ENCODE data around the gene KCNQ4. TPM values are rescaled to one million over a fixed set of nuclear protein-coding genes. Genes with fewer than 3 reads are reported as not detected.

The KCNQ4 gene
- total and polyA plus RNA-seq, 2 of the 8 experiments (the other 6 are each of a cell fraction or from before 2014, with no cell fraction given): 2.2 to 3.9 TPM

DNA sequence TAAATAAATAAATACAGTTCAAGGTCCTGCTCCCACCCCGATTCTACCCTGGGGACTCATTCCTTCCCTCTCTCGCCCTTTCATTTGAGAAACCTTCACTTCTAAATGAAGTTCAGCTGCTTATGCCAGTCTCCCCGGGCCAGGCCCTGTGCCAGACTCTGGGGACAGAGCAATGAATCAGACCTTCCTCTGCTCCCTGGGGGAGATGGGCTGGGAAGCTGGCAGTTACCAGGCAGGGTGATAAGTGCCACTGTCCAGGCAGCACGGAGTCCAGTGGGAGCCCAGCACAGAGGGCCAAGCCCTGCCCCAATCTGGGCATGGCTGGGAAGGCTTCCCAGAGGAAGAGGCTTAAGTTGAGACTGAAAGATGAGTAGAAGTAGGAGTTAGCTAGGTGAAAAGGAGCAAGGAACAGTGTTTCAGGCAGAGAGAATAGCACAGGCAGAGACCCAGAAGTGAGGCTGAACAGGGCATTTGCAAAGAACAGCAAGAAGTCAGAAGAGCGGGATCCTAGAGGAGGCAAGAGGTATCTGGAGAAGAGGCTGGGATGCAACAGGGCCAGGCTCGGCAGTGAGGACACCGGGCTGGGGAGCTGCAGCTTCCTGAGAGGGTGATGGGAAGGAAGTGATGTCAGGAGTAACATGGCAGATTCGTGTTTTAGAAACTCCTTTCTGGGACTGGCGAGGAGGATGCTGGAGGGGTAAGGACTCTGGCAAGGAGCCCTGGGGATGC lies 13.5 kb downstream of the KCNQ4 start:
- H4K20me1 ChIP-seq (replicated peaks in 1 of 2; ENCODE audit: control insufficient read depth in 1 of 2, insufficient read depth in 2 of 2, low read length in 2 of 2): no peaks in the 10 kb centered on the region
- POLR2A ChIA-PET (ENCODE audit: partially characterized antibody): interaction anchor here (0.8 to 2.0 kb wide), 4 partner anchors 10 to 17 kb away, joined by 3 to 8 read pairs (median 3); no protein-coding TSS in a partner anchor

More for the DNA sequence above, 13.5 kb downstream of the KCNQ4 start:
- 73% methylated on average over 9 of the region's 9 CpGs; no CpG with 5 or more reads in 1 of the 2 experiments for WGBS, 2 experiments (ENCODE audit: extremely low coverage in 1 of 2, insufficient coverage in 1 of 2, insufficient read length in 1 of 2, insufficient replicate concordance in 2 of 2, low coverage in 1 of 2, low lambda C conversion rate in 2 of 2, missing lambda C conversion rate in 1 of 2)
- no peaks in the 10 kb centered on the region for H3K79me1 ChIP-seq (ENCODE audit: low read depth, low read length)
- no peak overlapping the region for H2BK5ac ChIP-seq (ENCODE audit: low read depth, low read length)
- H3K27me3 ChIP-seq (replicated peaks in 1 of 4; ENCODE audit: control insufficient read depth in 3 of 4, extremely low read depth in 1 of 4, insufficient read depth in 3 of 4, low read length in 3 of 4): peaks cover 0 to 6% (median 4%) of the 10 kb centered on the region in 4 experiments; a peak in 3 of 7 replicates
- no peak overlapping the region for H3K4me3 ChIP-seq (ENCODE audit: extremely low read depth in 1 of 4, insufficient read depth in 2 of 4, low read depth in 3 of 4, low read length in 4 of 4)
- H3K23me2 ChIP-seq (ENCODE audit: low read depth, low read length): peaks cover 3% of the 10 kb centered on the region; the same call in 1 of the 2 replicates
- H2BK15ac ChIP-seq (ENCODE audit: low read length): no peak overlapping the region
- H3K27ac ChIP-seq (ENCODE audit: low read depth, low read length): no peak overlapping the region
- no peak overlapping the region for H3K14ac ChIP-seq (ENCODE audit: insufficient read length)
- DNase-seq (ENCODE audit: low read depth in 1 of 2, low spot score in 2 of 2) (no peak), FAIRE-seq (no peak)
- no peak overlapping the region for H2BK120ac ChIP-seq (replicated peaks; ENCODE audit: low read depth, low read length)
- H2AK5ac ChIP-seq (ENCODE audit: low read depth, low read length): no peak overlapping the region
- H4K5ac ChIP-seq (ENCODE audit: insufficient read length, low read depth, low read length): no peak overlapping the region
- no peaks in the 10 kb centered on the region for H3K79me2 ChIP-seq (ENCODE audit: control insufficient read depth in 1 of 2, insufficient read depth in 2 of 2, low read length in 2 of 2)
- no peak overlapping the region for H2AFZ ChIP-seq (ENCODE audit: low read length)
- H4K8ac ChIP-seq (ENCODE audit: extremely low read depth, insufficient read depth, low read length): no peak overlapping the region
- no peak overlapping the region for H3K4ac ChIP-seq (replicated peaks; ENCODE audit: insufficient read length, low read depth, low read length)
- H3K9ac ChIP-seq (replicated peaks in 1 of 4; ENCODE audit: extremely low read depth in 1 of 4, low read depth in 3 of 4, low read length in 3 of 4): no peak overlapping the region
- no peaks in the 10 kb centered on the region for H3K9me3 ChIP-seq (ENCODE audit: insufficient read depth in 2 of 2, low read depth in 1 of 2, low read length in 1 of 2)
- H4K91ac ChIP-seq (replicated peaks; ENCODE audit: insufficient read length, low read length): no peak overlapping the region
- H3K4me2 ChIP-seq (ENCODE audit: insufficient read depth in 1 of 2, low read depth in 2 of 2, low read length in 2 of 2): no peak overlapping the region
- no peak for TF ChIP-seq TAF7 (optimal IDR thresholded peaks at IDR 0.05; ENCODE audit: borderline replicate concordance, low read depth, low read length)
- TF ChIP-seq RAD21 (IDR thresholded peaks at IDR 0.05 in 1 of 2, conservative IDR thresholded peaks at IDR 0.05 in 1 of 2; ENCODE audit: low read depth in 2 of 2, low read length in 2 of 2): no peak
- no peak for TF ChIP-seq POU5F1 (IDR thresholded peaks at IDR 0.05; ENCODE audit: low read depth, low read length)
- no peak for TF ChIP-seq HDAC2 (IDR thresholded peaks at IDR 0.05; ENCODE audit: borderline replicate concordance in 1 of 2, low read depth in 2 of 2, low read length in 2 of 2)
- H3K23ac ChIP-seq (ENCODE audit: insufficient read length): no peak overlapping the region
- no peak overlapping the region for H3K56ac ChIP-seq (replicated peaks; ENCODE audit: insufficient read length, low read depth, low read length)
- no peak overlapping the region for H3K18ac ChIP-seq (ENCODE audit: extremely low read depth, low read length)
- no peak overlapping the region for H2BK20ac ChIP-seq (ENCODE audit: low read length)
- CTCF ChIA-PET (ENCODE audit: partially characterized antibody): interaction anchor here (0.8 to 24.5 kb wide), 9 partner anchors 8 to 184 kb away, joined by 3 to 325 read pairs (median 3); no protein-coding TSS in a partner anchor
- no peak overlapping the region for H2BK12ac ChIP-seq (ENCODE audit: low read depth, low read length)
- no peaks in the 10 kb centered on the region for H3K36me3 ChIP-seq (ENCODE audit: control insufficient read depth in 2 of 4, insufficient read depth in 4 of 4, low read length in 3 of 4)
- peaks cover 4 to 16% (median 12%) of the 10 kb centered on the region in 4 experiments for H3K4me1 ChIP-seq (replicated peaks in 1 of 4; ENCODE audit: control insufficient read depth in 3 of 4, insufficient read depth in 4 of 4, low read length in 3 of 4)
